ENCODE data around the gene MS4A15.
"Not testable (repeated sequence)": the region's sequence is repeated elsewhere in the genome, so short reads cannot be mapped to it uniquely, and the experiment has no call there.

The MS4A15 gene

GRCh38 chr11:60757231-60757800 is 649 bp downstream of the MS4A15 start:
- no peak for DNase-seq

GRCh38 chr11:60758671-60759070 is 2.0 kb downstream of the MS4A15 start:
- DNase-seq = not testable (repeated sequence)

GRCh38 chr11:60759438-60760225 is 3.0 kb downstream of the MS4A15 start:
- DNase-seq = not testable (repeated sequence)

GRCh38 chr11:60761436-60762190 is 4.9 kb downstream of the MS4A15 start:
- no peak for DNase-seq

- DNase-seq = no peak
Observed at GRCh38 chr11:60762851-60763691, 6.4 kb downstream of the MS4A15 start.

GRCh38 chr11:60763692-60764369 is 7.2 kb downstream of the MS4A15 start:
- DNase-seq = no peak

GRCh38 chr11:60764879-60765278 is 8.2 kb downstream of the MS4A15 start:
- peak; percentile 14 for DNase-seq

GRCh38 chr11:60765355-60765754 is 8.7 kb downstream of the MS4A15 start:
- no peak for DNase-seq

- no peak for DNase-seq
Observed at GRCh38 chr11:60766547-60766946, 9.9 kb downstream of the MS4A15 start.

GRCh38 chr11:60767388-60767811 is 10.7 kb downstream of the MS4A15 start:
- DNase-seq = no peak

- no peak for DNase-seq
Observed at GRCh38 chr11:60768202-60768601, 11.5 kb downstream of the MS4A15 start.

GRCh38 chr11:60769273-60769672 is 12.6 kb downstream of the MS4A15 start:
- DNase-seq = no peak

GRCh38 chr11:60769811-60770210 is 13.1 kb downstream of the MS4A15 start:
- no peak for DNase-seq

- no peak for DNase-seq
Observed at GRCh38 chr11:60771146-60771545, 14.5 kb downstream of the MS4A15 start.

GRCh38 chr11:60771879-60772525 is 15.3 kb downstream of the MS4A15 start:
- DNase-seq = no peak

GRCh38 chr11:60772666-60773065 is 16.0 kb downstream of the MS4A15 start:
- DNase-seq = no peak

- DNase-seq = no peak
Observed at GRCh38 chr11:60774726-60775125, 18.1 kb downstream of the MS4A15 start.

GRCh38 chr11:60775420-60775961 is 18.8 kb downstream of the MS4A15 start:
- peak; percentile 98 for DNase-seq

GRCh38 chr11:60776167-60776566 is 19.5 kb downstream of the MS4A15 start:
- no peak for DNase-seq

GRCh38 chr11:60777106-60777505 is 20.4 kb downstream of the MS4A15 start:
- no peak for DNase-seq

- DNase-seq = no peak
Observed at GRCh38 chr11:60777572-60777971, 20.9 kb downstream of the MS4A15 start.
